ENCODE measurements around the gene E2F2. TPM values are rescaled to one million over a fixed set of nuclear protein-coding genes. Genes with fewer than 3 reads are reported as not detected.

The E2F2 gene
- total RNA-seq, 1 experiment from 2014 or later, result 9.5 TPM

DNA sequence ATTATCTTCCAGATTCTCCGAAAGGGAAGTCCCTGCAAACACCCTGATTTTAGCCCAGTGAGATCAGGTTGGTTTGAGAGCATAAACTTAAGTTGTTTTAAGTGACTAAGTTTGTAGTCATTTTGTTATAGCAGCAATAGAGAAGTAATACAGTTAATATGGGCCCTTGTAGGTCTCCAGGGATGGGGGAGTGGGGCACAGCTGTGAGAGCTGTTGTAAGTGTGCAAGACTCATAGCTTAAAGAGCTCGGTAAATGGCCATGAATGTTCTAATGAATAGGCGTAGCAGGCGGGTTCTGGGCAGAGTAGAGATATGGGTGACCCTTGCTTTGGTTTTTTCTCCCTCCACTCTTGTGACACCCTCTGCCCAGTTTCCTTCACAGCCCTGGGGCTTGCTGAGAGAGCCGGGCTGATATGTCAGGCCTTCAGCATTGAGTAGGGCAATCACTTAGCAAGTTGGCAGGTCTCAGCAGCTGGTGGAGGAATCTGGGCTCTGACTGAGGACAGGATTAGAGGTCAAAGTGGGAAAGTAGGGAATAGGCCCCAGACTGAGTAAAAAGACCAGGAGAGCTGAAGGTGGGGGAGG is 44.3 kb upstream of the E2F2 start:
- intact Hi-C loops (cut with micrococcal nuclease; ENCODE audit: unreplicated experiment), result no loop called here
- Mint-ChIP-seq H3K36me3 (ENCODE audit: insufficient read depth, unreplicated experiment) (peaks cover 11% of the 10 kb centered on the region), H3K9me3 (ENCODE audit: unreplicated experiment) (no peaks in the 10 kb centered on the region), H3K27ac (ENCODE audit: unreplicated experiment) (peak overlapping the region; percentile 80), H3K4me3 (ENCODE audit: unreplicated experiment) (no peak overlapping the region), H3K4me1 (ENCODE audit: low read depth, unreplicated experiment) (peaks cover 30% of the 10 kb centered on the region), H3K27me3 (ENCODE audit: insufficient read depth, unreplicated experiment) (no peaks in the 10 kb centered on the region)
- Histone ChIP-seq H3K36me3 (ENCODE audit: control insufficient read depth, insufficient read depth, low read length) (no peaks in the 10 kb centered on the region), H3K4me1 (peaks cover 49% of the 10 kb centered on the region), H3K4me3 (ENCODE audit: low read depth, low read length) (no peak overlapping the region), H3K9me3 (no peaks in the 10 kb centered on the region), H3K27me3 (replicated peaks; ENCODE audit: control insufficient read depth, insufficient read depth, low read length) (no peaks in the 10 kb centered on the region)
- ChIA-PET CTCF (no interaction called here), POLR2A (no interaction called here)
- TF ChIP-seq, protein P1, sequence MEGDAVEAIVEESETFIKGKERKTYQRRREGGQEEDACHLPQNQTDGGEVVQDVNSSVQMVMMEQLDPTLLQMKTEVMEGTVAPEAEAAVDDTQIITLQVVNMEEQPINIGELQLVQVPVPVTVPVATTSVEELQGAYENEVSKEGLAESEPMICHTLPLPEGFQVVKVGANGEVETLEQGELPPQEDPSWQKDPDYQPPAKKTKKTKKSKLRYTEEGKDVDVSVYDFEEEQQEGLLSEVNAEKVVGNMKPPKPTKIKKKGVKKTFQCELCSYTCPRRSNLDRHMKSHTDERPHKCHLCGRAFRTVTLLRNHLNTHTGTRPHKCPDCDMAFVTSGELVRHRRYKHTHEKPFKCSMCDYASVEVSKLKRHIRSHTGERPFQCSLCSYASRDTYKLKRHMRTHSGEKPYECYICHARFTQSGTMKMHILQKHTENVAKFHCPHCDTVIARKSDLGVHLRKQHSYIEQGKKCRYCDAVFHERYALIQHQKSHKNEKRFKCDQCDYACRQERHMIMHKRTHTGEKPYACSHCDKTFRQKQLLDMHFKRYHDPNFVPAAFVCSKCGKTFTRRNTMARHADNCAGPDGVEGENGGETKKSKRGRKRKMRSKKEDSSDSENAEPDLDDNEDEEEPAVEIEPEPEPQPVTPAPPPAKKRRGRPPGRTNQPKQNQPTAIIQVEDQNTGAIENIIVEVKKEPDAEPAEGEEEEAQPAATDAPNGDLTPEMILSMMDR (IDR thresholded peaks at IDR 0.05; ENCODE audit: insufficient read depth in 1 of 2, low read depth in 1 of 2, low read length in 1 of 2, severe bottlenecking in 1 of 2, unreplicated experiment in 1 of 2), result no peak
- no peak for DNase-seq
- BruUV-seq (replicated peaks), result no TSS peak

DNA sequence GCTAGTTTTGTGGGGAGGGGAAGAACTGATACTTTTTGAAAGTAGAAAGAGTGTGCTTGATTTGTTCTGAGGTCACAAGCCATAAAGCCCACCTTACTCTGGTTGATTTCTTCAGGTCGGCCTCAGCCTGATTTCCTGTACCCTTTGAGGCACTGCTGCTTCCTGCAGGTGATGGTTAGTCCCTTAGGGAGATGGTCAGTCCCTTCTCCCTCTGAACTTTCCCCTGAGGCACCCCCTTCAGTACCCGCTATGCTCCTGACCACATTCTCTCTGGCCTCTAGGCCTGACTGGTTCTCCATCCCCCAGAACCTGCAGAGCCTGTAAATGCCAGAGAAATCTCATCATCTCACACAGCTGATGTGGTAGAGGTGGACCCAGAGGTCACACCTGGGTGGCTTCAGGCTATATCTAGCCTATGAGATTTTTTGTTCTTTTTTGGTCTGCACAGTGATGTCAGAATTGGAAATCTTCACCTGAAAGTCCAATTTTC is 43.3 kb upstream of the E2F2 start:
- CTCF ChIA-PET, result no interaction called here
- H3K9me3 Mint-ChIP-seq (ENCODE audit: unreplicated experiment), result no peaks in the 10 kb centered on the region
- H3K27ac Mint-ChIP-seq (ENCODE audit: unreplicated experiment), result peak overlapping the region; percentile 80
- no peak overlapping the region for H3K4me3 Mint-ChIP-seq (ENCODE audit: unreplicated experiment)
- POLR2A ChIA-PET, result no interaction called here
- Histone ChIP-seq H3K36me3 (ENCODE audit: control insufficient read depth, insufficient read depth, low read length) (no peaks in the 10 kb centered on the region), H3K4me3 (ENCODE audit: low read depth, low read length) (no peak overlapping the region), H3K9me3 (no peaks in the 10 kb centered on the region), H3K27me3 (replicated peaks; ENCODE audit: control insufficient read depth, insufficient read depth, low read length) (no peaks in the 10 kb centered on the region), H3K4me1 (peaks cover 50% of the 10 kb centered on the region)
- DNase-seq, result peak; percentile 35 to 59
- H3K36me3 Mint-ChIP-seq (ENCODE audit: insufficient read depth, unreplicated experiment), result peaks cover 11% of the 10 kb centered on the region
- H3K4me1 Mint-ChIP-seq (ENCODE audit: low read depth, unreplicated experiment), result peaks cover 30% of the 10 kb centered on the region
- intact Hi-C loops (cut with micrococcal nuclease; ENCODE audit: unreplicated experiment), result no loop called here
- TF ChIP-seq, protein P1 (IDR thresholded peaks at IDR 0.05; ENCODE audit: insufficient read depth in 1 of 2, low read depth in 1 of 2, low read length in 1 of 2, severe bottlenecking in 1 of 2, unreplicated experiment in 1 of 2), result no peak
- H3K27me3 Mint-ChIP-seq (ENCODE audit: insufficient read depth, unreplicated experiment), result no peaks in the 10 kb centered on the region
- no TSS peak for BruUV-seq (replicated peaks)

DNA sequence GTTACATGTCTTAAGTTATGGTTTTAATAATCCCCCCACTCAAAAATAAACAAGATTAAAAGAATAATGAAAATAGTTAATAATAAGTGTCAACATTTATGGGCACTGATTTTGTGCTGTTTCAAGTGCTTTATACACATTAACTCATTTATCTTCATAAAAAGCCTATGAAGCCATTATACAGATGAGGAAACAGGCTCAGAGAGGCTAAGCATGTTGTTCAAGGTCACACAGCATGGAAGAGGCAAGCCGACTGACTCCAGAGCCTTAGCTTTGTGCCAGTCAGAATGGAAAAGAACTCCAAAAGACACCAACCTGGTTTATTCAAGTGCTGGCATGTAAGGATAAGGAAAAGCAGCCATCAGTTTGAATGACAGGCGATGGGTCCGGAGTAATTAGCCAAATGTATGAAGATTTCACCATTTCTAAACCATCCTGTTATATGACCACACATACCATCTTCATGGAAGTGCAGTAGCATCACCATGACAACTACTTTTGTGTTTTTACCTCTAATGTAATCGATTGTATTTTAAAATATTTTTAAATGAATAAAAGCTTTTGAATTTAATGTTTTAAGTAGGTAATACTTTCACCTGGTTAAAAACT is 42.6 kb upstream of the E2F2 start:
- H3K27me3 ChIP-seq (replicated peaks; ENCODE audit: control insufficient read depth, insufficient read depth, low read length), result no peaks in the 10 kb centered on the region
- peaks cover 33% of the 10 kb centered on the region for H3K4me1 Mint-ChIP-seq (ENCODE audit: low read depth, unreplicated experiment)
- no peaks in the 10 kb centered on the region for H3K27me3 Mint-ChIP-seq (ENCODE audit: insufficient read depth, unreplicated experiment)
- no peak overlapping the region for H3K4me3 ChIP-seq (ENCODE audit: low read depth, low read length)
- peaks cover 13% of the 10 kb centered on the region for H3K36me3 Mint-ChIP-seq (ENCODE audit: insufficient read depth, unreplicated experiment)
- no peak for DNase-seq
- CTCF ChIA-PET, result no interaction called here
- no TSS peak for BruUV-seq (replicated peaks)
- H3K27ac Mint-ChIP-seq (ENCODE audit: unreplicated experiment), result no peak overlapping the region
- POLR2A ChIA-PET, result no interaction called here
- no peak overlapping the region for H3K4me3 Mint-ChIP-seq (ENCODE audit: unreplicated experiment)
- no peaks in the 10 kb centered on the region for H3K9me3 Mint-ChIP-seq (ENCODE audit: unreplicated experiment)
- no peaks in the 10 kb centered on the region for H3K9me3 ChIP-seq
- TF ChIP-seq, protein P1 (IDR thresholded peaks at IDR 0.05; ENCODE audit: insufficient read depth in 1 of 2, low read depth in 1 of 2, low read length in 1 of 2, severe bottlenecking in 1 of 2, unreplicated experiment in 1 of 2), result no peak
- H3K4me1 ChIP-seq, result peaks cover 53% of the 10 kb centered on the region
- H3K36me3 ChIP-seq (ENCODE audit: control insufficient read depth, insufficient read depth, low read length), result no peaks in the 10 kb centered on the region
- intact Hi-C loops (cut with micrococcal nuclease; ENCODE audit: unreplicated experiment), result no loop called here
